ENCODE data around the gene HLA-DOB.

Gene HLA-DOB

GRCh38 chr6:32843979-32844838, 27.4 kb upstream of the HLA-DOB start, which contains the start of gene PSMB8:
TSS of gene PSMB8 (minus strand) at chr6:32844047. CDS start at chr6:32843996, 51 bp downstream.
- DNase-seq (ENCODE audit: low read depth): peak; percentile 86
- TF ChIP-seq CTCF (conservative IDR thresholded peaks at IDR 0.05; ENCODE audit: low read depth, low read length): peak; percentile 20
- H3K4me3 ChIP-seq (ENCODE audit: low read length): peak within 1 kb of the TSS; percentile 88

- peak overlapping the region; percentile 88 for H3K4me3 ChIP-seq (ENCODE audit: low read length)
- TF ChIP-seq CTCF (conservative IDR thresholded peaks at IDR 0.05; ENCODE audit: low read depth, low read length): no peak
- DNase-seq (ENCODE audit: low read depth): no peak
Measured at GRCh38 chr6:32843331-32843978, 26.7 kb upstream of the HLA-DOB start.

- H3K4me3 ChIP-seq (ENCODE audit: low read length): no peak overlapping the region
- DNase-seq (ENCODE audit: low read depth): no peak
Measured at GRCh38 chr6:32842690-32843089, 25.9 kb upstream of the HLA-DOB start.

GRCh38 chr6:32842021-32842650, 25.3 kb upstream of the HLA-DOB start:
- no peak overlapping the region for H3K4me3 ChIP-seq (ENCODE audit: low read length)
- no peak for DNase-seq (ENCODE audit: low read depth)
- TF ChIP-seq CTCF (conservative IDR thresholded peaks at IDR 0.05; ENCODE audit: low read depth, low read length): no peak

More at GRCh38 chr6:32842690-32843089, 25.9 kb upstream of the HLA-DOB start:
- TF ChIP-seq CTCF (conservative IDR thresholded peaks at IDR 0.05; ENCODE audit: low read depth, low read length): no peak

GRCh38 chr6:32840604-32841246, 23.9 kb upstream of the HLA-DOB start:
- DNase-seq (ENCODE audit: low read depth): no peak
- no peak for TF ChIP-seq CTCF (conservative IDR thresholded peaks at IDR 0.05; ENCODE audit: low read depth, low read length)
- no peak overlapping the region for H3K4me3 ChIP-seq (ENCODE audit: low read length)

- no peak for TF ChIP-seq CTCF (conservative IDR thresholded peaks at IDR 0.05; ENCODE audit: low read depth, low read length)
- no peak for DNase-seq (ENCODE audit: low read depth)
- no peak overlapping the region for H3K4me3 ChIP-seq (ENCODE audit: low read length)
Measured at GRCh38 chr6:32839356-32839755, 22.6 kb upstream of the HLA-DOB start.

Data from retinal pigment epithelial cell (primary cell).